RWPE2 (cell line): ENCODE results near the gene OR9Q1.
"Not testable (repeated sequence)": the region's sequence is repeated elsewhere in the genome, so short reads cannot be mapped to it uniquely, and the experiment has no call there.

Source experiments
- ATAC-seq: fragments of 200-7000 bp; cut with Tn5 transposase; 3 replicates; pipeline ENCODE4 v1.9.1; 2021; ENCODE audit warnings: low read depth
- DNase-seq: peaks from one replicate; pipeline ENCODE4 v3.0.0-alpha.2; 2020; ENCODE audit warnings: low spot score
- H3K27ac ChIP-seq: fragments of 450-650 bp; 2 replicates; pipeline ENCODE4 v1.5.1; 2017; ENCODE audit warnings: mild to moderate bottlenecking; ENCODE audit not compliant: poor library complexity, severe bottlenecking
- H3K27me3 ChIP-seq: fragments of 250-450 bp; sonication (Bioruptor Pico); 2 replicates; pipeline ENCODE4 v1.5.1; 2021; ENCODE audit warnings: mild to moderate bottlenecking, moderate library complexity; ENCODE audit not compliant: insufficient read depth, poor library complexity, severe bottlenecking
- H3K36me3 ChIP-seq: fragments of 250-450 bp; sonication (Bioruptor Pico); 2 replicates; pipeline ENCODE4 v1.5.1; 2020; ENCODE audit warnings: low read depth, mild to moderate bottlenecking, moderate library complexity
- H3K4me1 ChIP-seq: fragments of 250-450 bp; sonication (Bioruptor Pico); 2 replicates; pipeline ENCODE4 v1.5.1; 2021; ENCODE audit warnings: mild to moderate bottlenecking, moderate library complexity; ENCODE audit not compliant: insufficient read depth, poor library complexity, severe bottlenecking
- H3K4me3 ChIP-seq: fragments of 250-450 bp; sonication (Bioruptor Pico); 2 replicates; pipeline ENCODE4 v1.5.1; 2021; ENCODE audit warnings: mild to moderate bottlenecking, moderate library complexity; ENCODE audit not compliant: severe bottlenecking
- H3K9me3 ChIP-seq: fragments of 250-450 bp; sonication (Bioruptor Pico); 2 replicates; pipeline ENCODE4 v1.5.1; 2021; ENCODE audit warnings: mild to moderate bottlenecking, moderate library complexity; ENCODE audit not compliant: severe bottlenecking
- CTCF ChIP-seq: fragments of 450-650 bp; IDR thresholded peaks from one replicate; pipeline ENCODE4 v1.5.1; 2017; ENCODE audit warnings: mild to moderate bottlenecking, moderate library complexity; ENCODE audit not compliant: poor library complexity, severe bottlenecking

The OR9Q1 gene

DNA sequence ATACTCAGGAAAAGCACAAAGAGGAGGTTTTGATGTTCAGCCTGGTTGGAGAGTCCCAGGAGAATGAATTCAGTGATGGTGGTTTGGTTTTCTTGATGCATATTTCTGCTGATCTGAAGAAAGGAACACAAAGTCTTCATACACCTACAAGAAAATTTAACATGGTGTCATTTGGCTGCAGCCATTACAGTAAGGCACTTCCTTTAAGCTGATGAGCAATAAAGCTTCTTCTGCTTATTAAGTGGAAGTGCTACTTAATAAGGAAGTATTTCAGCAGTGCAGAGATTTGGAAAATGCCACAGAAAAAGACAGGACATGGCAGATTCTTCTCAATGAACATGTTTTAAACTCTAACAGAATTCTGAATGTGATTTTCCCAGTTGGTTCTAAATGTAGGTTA, 180.4 kb downstream of the OR9Q1 start, which contains the start of gene OR1S2:
OR1S2 (minus strand) TSS at position 101 of the 400 bp plus-strand sequence; CDS start at position 101, 0 bp downstream.
- no peaks in the 10 kb centered on the region for H3K9me3 ChIP-seq
- no peak for TF ChIP-seq CTCF
- H3K36me3 ChIP-seq: no peaks in the 10 kb centered on the region
- H3K4me1 ChIP-seq: no peaks in the 10 kb centered on the region
- H3K27me3 ChIP-seq: no peaks in the 10 kb centered on the region
- no peak within 1 kb of the TSS for H3K4me3 ChIP-seq
- no peak within 1 kb of the TSS for H3K27ac ChIP-seq
- ATAC-seq (no peak), DNase-seq (no peak)

DNA sequence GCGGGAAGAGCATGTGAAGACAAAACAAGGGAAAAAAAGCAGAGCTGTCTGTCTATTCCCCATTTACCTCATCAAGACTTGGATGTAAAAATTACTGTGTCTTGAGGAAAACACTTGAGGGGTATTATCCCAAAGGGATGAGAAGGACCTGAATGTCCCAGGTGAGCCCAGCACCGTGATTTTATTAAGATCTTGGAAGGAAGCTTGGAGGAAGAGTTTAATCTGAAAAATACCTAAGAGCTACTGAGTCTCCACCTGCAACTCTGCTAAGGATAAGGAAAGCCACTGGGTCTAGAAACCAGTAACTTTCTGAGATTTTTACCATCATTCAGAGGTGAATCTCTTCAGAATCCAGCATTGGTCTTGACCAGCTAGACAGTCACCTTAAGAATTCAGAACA, 188.7 kb downstream of the OR9Q1 start, which contains the start of gene OR1S1:
OR1S1 (plus strand) TSS at position 301 of the 400 bp plus-strand sequence.
- H3K9me3 ChIP-seq, H3K27me3 ChIP-seq, H3K4me1 ChIP-seq, H3K4me3 ChIP-seq, ATAC-seq, H3K27ac ChIP-seq, DNase-seq, H3K36me3 ChIP-seq: not testable (repeated sequence)

DNA sequence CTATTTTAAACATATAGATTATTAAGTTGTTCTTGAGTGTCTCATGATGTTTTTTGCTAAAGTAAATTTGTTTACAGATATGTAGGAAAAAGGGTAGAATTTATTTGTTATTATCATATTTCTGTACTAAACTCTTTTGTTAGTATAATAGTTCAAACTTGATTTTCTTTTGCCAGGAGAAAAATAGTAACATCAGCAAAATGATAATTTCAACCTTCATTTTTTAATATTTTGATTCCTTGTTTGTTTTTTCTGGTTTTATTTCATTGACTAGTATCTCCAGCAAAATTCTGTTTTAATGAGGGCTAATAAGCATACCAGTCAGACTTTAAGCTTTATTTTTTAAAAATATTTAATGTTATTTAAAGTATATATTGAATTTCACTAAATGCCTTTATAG, 192.8 kb downstream of the OR9Q1 start:
- H3K4me1 ChIP-seq: no peaks in the 10 kb centered on the region
- H3K4me3 ChIP-seq: no peak overlapping the region
- H3K27me3 ChIP-seq: no peaks in the 10 kb centered on the region
- DNase-seq (no peak), ATAC-seq (no peak)
- H3K36me3 ChIP-seq: no peaks in the 10 kb centered on the region
- TF ChIP-seq CTCF: no peak
- no peaks in the 10 kb centered on the region for H3K9me3 ChIP-seq
- H3K27ac ChIP-seq: no peak overlapping the region

GRCh38 chr11:58222721-58223120, 199.0 kb downstream of the OR9Q1 start:
- Histone ChIP-seq H3K9me3 (no peaks in the 10 kb centered on the region), H3K4me3 (no peak overlapping the region), H3K36me3 (no peaks in the 10 kb centered on the region), H3K4me1 (no peaks in the 10 kb centered on the region), H3K27me3 (no peaks in the 10 kb centered on the region), H3K27ac (no peak overlapping the region)
- TF ChIP-seq CTCF: no peak
- no peak for ATAC-seq
- no peak for DNase-seq

DNA sequence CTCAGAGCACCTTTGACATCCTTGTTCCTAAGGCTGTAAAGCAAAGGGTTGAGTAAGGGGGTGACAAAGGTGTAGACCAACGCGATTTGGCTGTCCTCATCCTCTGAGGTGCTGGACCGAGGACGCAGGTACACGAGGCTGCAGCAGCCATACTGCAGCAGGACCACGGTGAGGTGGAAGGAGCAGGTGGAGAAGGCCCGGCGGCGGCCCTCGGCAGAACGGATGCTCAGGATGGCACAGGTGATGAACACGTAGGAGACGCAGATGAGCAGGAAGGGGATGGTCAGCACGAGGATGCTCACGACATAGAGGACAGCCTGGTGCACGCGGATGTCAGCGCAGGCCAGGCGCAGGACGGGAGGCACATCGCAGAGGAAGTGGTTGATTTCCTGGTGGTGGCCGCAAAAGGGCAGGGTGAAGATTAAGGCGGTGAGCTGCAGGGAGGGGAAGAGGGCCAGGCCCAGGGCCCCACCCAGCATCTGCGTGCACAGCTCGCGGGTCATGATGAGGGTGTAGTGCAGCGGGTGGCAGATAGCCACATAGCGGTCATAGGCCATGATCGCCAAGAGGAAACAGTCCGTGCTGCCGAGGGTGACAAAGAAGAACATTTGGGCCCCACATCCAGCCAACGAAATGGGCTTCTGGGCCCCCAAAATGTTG, 204.4 kb downstream of the OR9Q1 start:
- Histone ChIP-seq H3K4me3 (no peak overlapping the region), H3K27ac (no peak overlapping the region), H3K36me3 (no peaks in the 10 kb centered on the region), H3K4me1 (no peaks in the 10 kb centered on the region), H3K9me3 (no peaks in the 10 kb centered on the region), H3K27me3 (peaks cover 3% of the 10 kb centered on the region)
- DNase-seq: no peak
- ATAC-seq: no peak
- TF ChIP-seq CTCF: no peak
